CD4-positive, alpha-beta T cell treated with Interleukin-17A for 1 hour (primary cell): ENCODE results near the gene RRP36.
"Not testable (repeated sequence)": the region's sequence is repeated elsewhere in the genome, so short reads cannot be mapped to it uniquely, and the experiment has no call there.

ENCODE experiments used
- DNase-seq: peaks from one replicate; pipeline ENCODE4 v3.0.0-alpha.2; 2020

RRP36 gene, protein sequence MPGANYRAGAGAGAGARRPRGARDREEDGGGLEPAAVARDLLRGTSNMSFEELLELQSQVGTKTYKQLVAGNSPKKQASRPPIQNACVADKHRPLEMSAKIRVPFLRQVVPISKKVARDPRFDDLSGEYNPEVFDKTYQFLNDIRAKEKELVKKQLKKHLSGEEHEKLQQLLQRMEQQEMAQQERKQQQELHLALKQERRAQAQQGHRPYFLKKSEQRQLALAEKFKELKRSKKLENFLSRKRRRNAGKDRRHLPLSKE

GRCh38 chr6:43021270-43022047 lies at the start of gene RRP36:
TSS of gene RRP36 (plus strand) at chr6:43021623. CDS start at chr6:43021655, 32 bp downstream.
- DNase-seq: peak; percentile 65

DNA sequence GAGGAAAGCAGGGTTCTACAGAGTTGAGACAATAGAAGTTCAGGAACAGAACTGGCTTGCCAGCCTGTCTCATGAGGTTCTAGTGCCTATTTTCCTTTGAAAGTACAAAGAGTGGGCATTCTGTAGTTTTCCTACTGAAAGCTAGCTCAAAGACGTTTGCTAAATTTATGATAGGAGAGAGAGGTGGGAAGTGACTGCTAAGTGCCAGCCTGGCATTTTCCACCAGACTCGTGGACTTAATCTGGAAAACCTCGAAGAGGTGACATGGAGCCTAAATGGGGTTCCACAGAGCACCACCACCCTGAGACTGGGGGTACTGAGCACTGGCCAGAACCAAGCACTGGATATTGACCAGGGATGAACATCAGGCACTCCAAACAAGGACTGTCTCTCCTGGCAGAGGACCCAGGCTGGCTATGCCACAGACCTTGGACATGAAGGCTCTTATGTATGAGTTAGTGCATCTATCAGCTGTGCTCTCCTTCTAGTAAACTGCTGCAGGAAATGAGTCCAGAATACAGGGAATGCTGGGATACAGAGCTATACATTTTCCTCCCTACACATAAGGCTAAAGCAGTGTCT lies 49.6 kb upstream of the RRP36 start:
- DNase-seq: no peak

DNA sequence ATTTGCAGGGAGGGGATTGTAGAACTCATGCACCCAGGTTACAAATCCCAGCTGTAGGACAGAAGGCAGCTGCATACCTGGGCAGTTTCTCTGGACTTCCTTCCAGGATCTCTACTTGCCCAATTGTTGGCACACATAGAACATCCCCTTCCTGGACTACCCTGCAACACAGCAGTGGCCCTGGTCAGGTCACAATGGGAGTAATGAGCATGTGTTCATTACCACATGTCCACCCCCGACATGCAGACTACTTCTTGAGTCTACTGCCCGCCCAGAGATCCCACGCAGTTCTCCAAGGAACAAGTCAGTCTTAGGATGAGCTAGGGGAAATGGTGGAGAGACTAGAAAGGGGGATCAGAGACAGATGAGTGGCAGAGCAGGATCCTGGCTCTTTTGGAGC lies 47.5 kb upstream of the RRP36 start:
- DNase-seq: no peak

DNA sequence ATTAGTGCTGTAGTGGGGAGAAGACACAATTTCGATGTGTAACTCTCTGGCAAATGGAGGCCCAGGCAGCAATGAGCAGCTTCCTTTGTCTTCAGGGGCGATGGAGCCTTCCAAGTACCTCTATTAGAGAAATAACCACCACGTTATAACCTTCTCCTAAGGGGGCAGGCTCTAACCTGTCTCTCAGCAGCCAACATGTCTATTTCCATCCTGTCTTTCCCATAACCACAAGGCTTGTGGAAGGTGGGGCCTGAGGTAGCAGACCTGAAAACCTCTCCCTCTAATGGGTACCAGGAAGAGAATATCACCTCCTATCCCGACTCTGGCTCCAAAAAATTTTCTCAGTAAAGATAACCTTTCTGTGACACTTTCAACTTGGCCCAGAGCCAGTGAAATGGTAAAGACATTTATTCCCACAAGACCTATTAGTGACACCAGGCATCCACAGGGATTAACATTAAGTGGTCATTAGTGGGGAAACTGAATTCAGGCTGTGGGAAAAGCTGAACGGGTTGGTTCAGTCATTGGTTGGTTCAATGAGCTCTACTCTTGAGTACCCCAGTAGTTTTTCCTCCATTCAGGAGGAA lies 46.4 kb upstream of the RRP36 start:
- no peak for DNase-seq

- peak; percentile 18 for DNase-seq
Observed at GRCh38 chr6:42978487-42978838, 43.0 kb upstream of the RRP36 start.

- DNase-seq: peak; percentile 94
Observed at GRCh38 chr6:42978839-42979522, 42.4 kb upstream of the RRP36 start, which contains the start of gene PEX6. TSS of gene PEX6 (minus strand) at chr6:42979181. CDS start at chr6:42979150, 31 bp downstream.

- peak; percentile 20 for DNase-seq
Observed at GRCh38 chr6:42979523-42980177, 41.8 kb upstream of the RRP36 start.

GRCh38 chr6:42981836-42982235 lies 39.6 kb upstream of the RRP36 start:
- DNase-seq: no peak

GRCh38 chr6:42984001-42984923 lies 37.2 kb upstream of the RRP36 start, which contains the start of gene PPP2R5D:
TSS of gene PPP2R5D (plus strand) at chr6:42984570. CDS start at chr6:42984678, 108 bp downstream.
- peak; percentile 99 for DNase-seq

DNA sequence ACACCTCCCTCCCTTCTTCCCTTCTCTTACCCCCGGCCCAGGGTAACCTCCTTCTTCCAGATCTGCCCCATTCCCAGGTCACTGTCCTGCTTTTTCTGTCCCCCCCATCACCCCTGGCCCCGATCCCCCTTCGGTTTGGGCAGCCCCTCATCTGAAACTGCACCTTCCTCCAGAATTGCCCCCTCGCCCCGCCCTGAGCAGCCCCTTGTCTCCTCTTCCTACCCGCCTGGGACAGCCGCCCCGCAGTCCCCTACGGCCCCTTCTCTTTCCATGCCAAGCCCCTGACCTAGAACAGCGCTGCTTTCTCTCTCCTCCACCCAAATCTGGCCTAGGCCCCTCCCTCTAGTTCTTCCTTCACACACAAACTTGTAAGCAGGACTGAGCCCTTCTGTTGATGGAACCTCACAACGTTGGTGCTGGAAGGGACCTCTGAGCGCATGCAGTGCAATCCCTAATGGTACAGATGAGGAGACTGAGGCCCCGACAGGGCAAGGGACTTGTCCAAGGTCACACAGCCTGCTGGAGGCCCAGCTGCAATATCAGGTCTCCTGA lies 36.4 kb upstream of the RRP36 start:
- DNase-seq: peak; percentile 25

DNA sequence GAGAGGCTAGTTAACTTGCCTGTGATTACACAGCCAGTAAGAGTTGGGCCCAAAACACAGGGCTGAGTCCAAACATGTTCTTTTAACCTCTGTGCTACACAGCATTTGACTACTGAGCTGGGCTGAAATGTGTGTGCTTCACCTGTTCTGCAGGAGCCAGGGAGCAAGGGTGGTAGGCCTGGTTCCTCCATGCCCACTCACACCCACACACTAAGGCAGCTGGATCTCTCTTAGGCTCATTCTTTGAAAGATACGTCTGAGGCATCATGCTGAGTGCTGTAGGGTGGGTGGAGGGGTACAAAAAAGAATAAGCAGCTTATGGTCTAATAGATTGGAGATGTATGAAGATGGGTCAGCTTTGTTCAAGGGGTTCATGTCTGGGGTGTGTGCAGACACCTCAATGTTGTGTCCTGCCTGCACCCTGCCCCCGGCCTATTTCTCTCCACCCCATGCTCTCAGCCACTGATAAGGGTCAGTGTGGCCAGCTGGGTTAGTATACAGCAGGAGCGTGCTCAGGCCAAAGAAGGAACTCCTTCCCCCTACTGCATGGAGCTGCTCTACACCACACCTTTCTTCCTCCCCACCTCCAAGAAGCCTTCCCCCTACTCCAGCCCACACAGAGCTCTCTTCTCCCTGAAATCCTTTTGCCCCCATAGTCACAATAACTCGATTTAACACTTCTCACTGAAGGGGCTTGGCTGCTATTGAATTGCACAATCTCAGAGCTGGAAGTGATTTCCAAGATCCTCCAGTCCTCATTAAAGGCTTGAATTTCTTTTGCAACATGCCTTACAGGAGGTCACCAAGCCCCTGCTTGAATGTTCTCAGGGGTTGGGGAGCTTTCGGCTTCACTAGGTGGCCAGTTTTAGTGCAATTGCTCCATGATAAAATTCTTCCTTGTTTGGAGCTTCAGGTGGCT lies 33.6 kb upstream of the RRP36 start:
- no peak for DNase-seq

- DNase-seq: no peak
Observed at GRCh38 chr6:42988486-42989020, 32.9 kb upstream of the RRP36 start.

DNA sequence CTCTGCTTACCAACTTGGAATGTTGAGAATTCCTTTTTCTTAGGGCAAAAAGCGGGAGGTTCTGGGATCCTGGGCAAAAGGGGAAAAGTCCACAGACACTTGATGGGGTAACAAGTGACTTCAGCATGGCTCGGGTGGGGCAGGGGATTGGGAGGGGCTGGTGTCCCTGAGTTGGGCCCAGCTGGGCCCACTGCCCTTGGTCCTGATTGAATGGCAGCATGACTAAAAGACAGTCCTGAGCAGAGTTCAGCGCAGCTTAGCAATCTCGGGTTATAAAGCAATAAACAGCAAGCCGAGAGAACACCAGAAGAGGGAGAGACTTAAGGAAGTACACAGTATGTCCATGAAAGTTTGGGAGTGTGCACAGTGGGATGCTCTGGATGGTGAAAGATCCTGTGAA lies 31.5 kb upstream of the RRP36 start:
- no peak for DNase-seq

GRCh38 chr6:42993445-42993844 lies 28.0 kb upstream of the RRP36 start:
- DNase-seq: no peak

GRCh38 chr6:42996513-42996912 lies 24.9 kb upstream of the RRP36 start:
- DNase-seq: no peak

DNA sequence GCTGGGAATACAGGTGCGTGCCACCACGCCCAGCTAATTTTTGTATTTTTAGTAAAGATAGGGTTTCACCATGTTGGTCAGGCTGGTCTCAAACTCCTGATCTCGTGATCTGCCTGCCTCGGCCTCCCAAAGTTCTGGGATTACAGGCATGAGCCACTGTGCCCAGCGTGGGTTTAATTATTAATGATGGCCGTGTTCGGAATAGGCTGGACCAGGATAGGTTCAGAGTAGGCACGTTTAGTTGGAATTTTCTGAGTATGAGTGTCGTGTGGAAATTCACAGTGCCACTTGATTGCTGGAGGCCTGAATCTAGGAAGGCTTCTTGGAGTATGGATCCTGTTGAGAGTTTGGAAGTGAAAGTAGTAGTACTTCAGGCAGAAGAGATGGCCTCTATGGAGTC lies 23.2 kb upstream of the RRP36 start:
- DNase-seq: not testable (repeated sequence)

GRCh38 chr6:43001843-43002242 lies 19.6 kb upstream of the RRP36 start:
- no peak for DNase-seq

GRCh38 chr6:43005844-43006243 lies 15.6 kb upstream of the RRP36 start:
- no peak for DNase-seq

DNA sequence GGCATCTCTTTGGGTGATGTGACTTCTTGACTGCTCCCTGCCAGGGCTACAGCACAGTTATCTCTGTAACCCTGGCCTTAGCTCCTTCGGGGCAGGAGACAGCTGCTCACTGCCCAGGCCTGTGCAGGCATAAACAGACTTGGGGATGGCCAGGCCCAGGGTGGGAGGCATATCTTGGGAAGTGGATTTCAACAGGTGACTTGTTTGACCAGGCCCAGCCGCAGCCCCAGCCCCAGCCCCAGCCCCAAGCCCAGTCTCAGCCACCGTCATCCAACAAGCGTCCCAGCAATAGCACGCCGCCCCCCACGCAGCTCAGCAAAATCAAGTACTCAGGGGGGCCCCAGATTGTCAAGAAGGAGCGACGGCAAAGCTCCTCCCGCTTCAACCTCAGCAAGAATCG lies 15.2 kb upstream of the RRP36 start:
- no peak for DNase-seq
